Measurements from ENCODE around the gene ZNF853. TPM values are rescaled to one million over a fixed set of nuclear protein-coding genes. Genes with fewer than 3 reads are reported as not detected.

ZNF853 gene
- polyA plus RNA-seq, 1 donor (not counting 4 experiments of a cell fraction or from before 2014, with no cell fraction given) = 0.03 TPM

GRCh38 chr7:6608794-6609193 is 6.6 kb upstream of the ZNF853 start:
- no peak for DNase-seq (ENCODE audit: low read depth, low spot score)
- H3K9me1 ChIP-seq (ENCODE audit: control insufficient read depth, extremely low read depth, insufficient read depth, low read length) = no peaks in the 10 kb centered on the region

DNA sequence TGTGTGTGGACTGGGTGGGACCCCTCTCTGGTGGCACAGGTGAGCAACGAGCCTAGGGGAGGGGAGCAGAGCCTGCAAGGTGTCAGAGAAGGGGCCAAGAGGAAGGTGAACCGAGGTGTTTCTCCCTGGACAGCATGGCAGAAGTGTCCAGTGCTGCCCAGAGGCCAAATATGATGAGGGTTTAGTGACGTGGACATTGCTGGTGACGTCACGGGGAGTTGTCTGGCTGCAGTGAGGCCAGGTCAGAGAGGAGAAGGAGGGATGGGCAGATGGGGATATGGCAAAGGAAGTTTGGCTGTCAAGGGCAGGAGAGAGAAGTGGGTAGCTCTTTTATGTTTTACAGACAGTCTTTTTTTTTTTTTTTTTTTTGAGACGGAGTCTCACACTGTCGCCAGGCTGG is 2.6 kb upstream of the ZNF853 start:
- dilution Hi-C loops (cut with MboI; ENCODE audit: extremely low pct_ligation_motif_present, low sequenced_read_pairs) = no loop called here
- TF ChIP-seq, protein P1, sequence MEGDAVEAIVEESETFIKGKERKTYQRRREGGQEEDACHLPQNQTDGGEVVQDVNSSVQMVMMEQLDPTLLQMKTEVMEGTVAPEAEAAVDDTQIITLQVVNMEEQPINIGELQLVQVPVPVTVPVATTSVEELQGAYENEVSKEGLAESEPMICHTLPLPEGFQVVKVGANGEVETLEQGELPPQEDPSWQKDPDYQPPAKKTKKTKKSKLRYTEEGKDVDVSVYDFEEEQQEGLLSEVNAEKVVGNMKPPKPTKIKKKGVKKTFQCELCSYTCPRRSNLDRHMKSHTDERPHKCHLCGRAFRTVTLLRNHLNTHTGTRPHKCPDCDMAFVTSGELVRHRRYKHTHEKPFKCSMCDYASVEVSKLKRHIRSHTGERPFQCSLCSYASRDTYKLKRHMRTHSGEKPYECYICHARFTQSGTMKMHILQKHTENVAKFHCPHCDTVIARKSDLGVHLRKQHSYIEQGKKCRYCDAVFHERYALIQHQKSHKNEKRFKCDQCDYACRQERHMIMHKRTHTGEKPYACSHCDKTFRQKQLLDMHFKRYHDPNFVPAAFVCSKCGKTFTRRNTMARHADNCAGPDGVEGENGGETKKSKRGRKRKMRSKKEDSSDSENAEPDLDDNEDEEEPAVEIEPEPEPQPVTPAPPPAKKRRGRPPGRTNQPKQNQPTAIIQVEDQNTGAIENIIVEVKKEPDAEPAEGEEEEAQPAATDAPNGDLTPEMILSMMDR (optimal IDR thresholded peaks at IDR 0.05 in 1 of 3, IDR thresholded peaks at IDR 0.05 in 1 of 3, conservative IDR thresholded peaks at IDR 0.05 in 1 of 3; ENCODE audit: extremely low read depth in 1 of 3, insufficient read depth in 2 of 3, low read length in 3 of 3) = no peak
- TF ChIP-seq EZH2 (IDR thresholded peaks at IDR 0.05; ENCODE audit: low read length) = no peak
- FAIRE-seq = no peak
- peaks cover 39% of the 10 kb centered on the region for H3K27me3 ChIP-seq (ENCODE audit: control insufficient read depth, extremely low read depth, insufficient read depth, low read length)
- H3K9me1 ChIP-seq (ENCODE audit: control insufficient read depth, extremely low read depth, insufficient read depth, low read length) = no peaks in the 10 kb centered on the region
- no peaks in the 10 kb centered on the region for H3K36me3 ChIP-seq (ENCODE audit: control insufficient read depth in 2 of 2, extremely low read depth in 1 of 2, insufficient read depth in 2 of 2, low read length in 2 of 2)
- no peaks in the 10 kb centered on the region for H3K9me3 ChIP-seq (ENCODE audit: control insufficient read depth, low read depth, low read length)
- no peak for DNase-seq (ENCODE audit: low read depth, low spot score)
- H3K4me1 ChIP-seq (ENCODE audit: control insufficient read depth, extremely low read depth, insufficient read depth, low read length) = no peaks in the 10 kb centered on the region
- H3K79me2 ChIP-seq (ENCODE audit: control insufficient read depth, insufficient read depth, low read length) = no peaks in the 10 kb centered on the region
- H4K20me1 ChIP-seq (ENCODE audit: control insufficient read depth, extremely low read depth, insufficient read depth, low read length) = no peaks in the 10 kb centered on the region
- no peak overlapping the region for H3K4me3 ChIP-seq (ENCODE audit: control insufficient read depth in 2 of 3, extremely low read depth in 1 of 3, insufficient read depth in 2 of 3, low read depth in 1 of 3, low read length in 3 of 3)
- H3K9ac ChIP-seq (ENCODE audit: control insufficient read depth, extremely low read depth, insufficient read depth, low read length) = no peak overlapping the region
- no peak overlapping the region for H3K27ac ChIP-seq (ENCODE audit: control insufficient read depth, insufficient read depth, low read length)
- no peak overlapping the region for H2AFZ ChIP-seq (ENCODE audit: control insufficient read depth, low read length)
- H3K4me2 ChIP-seq (ENCODE audit: control insufficient read depth, extremely low read depth, insufficient read depth, low read depth, low read length) = no peak overlapping the region

More at GRCh38 chr7:6608794-6609193, 6.6 kb upstream of the ZNF853 start:
- Histone ChIP-seq H3K9me3 (ENCODE audit: control insufficient read depth, low read depth, low read length) (no peaks in the 10 kb centered on the region), H3K4me2 (ENCODE audit: control insufficient read depth, extremely low read depth, insufficient read depth, low read depth, low read length) (no peak overlapping the region), H3K9ac (ENCODE audit: control insufficient read depth, extremely low read depth, insufficient read depth, low read length) (no peak overlapping the region), H3K27ac (ENCODE audit: control insufficient read depth, insufficient read depth, low read length) (no peak overlapping the region), H4K20me1 (ENCODE audit: control insufficient read depth, extremely low read depth, insufficient read depth, low read length) (no peaks in the 10 kb centered on the region), H3K4me1 (ENCODE audit: control insufficient read depth, extremely low read depth, insufficient read depth, low read length) (no peaks in the 10 kb centered on the region), H3K36me3 (ENCODE audit: control insufficient read depth in 2 of 2, extremely low read depth in 1 of 2, insufficient read depth in 2 of 2, low read length in 2 of 2) (peaks cover 3 to 6% of the 10 kb centered on the region in 2 experiments), H2AFZ (ENCODE audit: control insufficient read depth, low read length) (no peak overlapping the region), H3K27me3 (ENCODE audit: control insufficient read depth, extremely low read depth, insufficient read depth, low read length) (peaks cover 4% of the 10 kb centered on the region), H3K79me2 (ENCODE audit: control insufficient read depth, insufficient read depth, low read length) (no peaks in the 10 kb centered on the region), H3K4me3 (ENCODE audit: control insufficient read depth in 2 of 3, extremely low read depth in 1 of 3, insufficient read depth in 2 of 3, low read depth in 1 of 3, low read length in 3 of 3) (no peak overlapping the region)
- dilution Hi-C loops (cut with MboI; ENCODE audit: extremely low pct_ligation_motif_present, low sequenced_read_pairs) = no loop called here
- TF ChIP-seq EZH2 (IDR thresholded peaks at IDR 0.05; ENCODE audit: low read length) = no peak
- TF ChIP-seq, protein P1 (optimal IDR thresholded peaks at IDR 0.05 in 1 of 3, IDR thresholded peaks at IDR 0.05 in 1 of 3, conservative IDR thresholded peaks at IDR 0.05 in 1 of 3; ENCODE audit: extremely low read depth in 1 of 3, insufficient read depth in 2 of 3, low read length in 3 of 3) = no peak
- no peak for FAIRE-seq
